HG02798 (cell line): ENCODE data around the gene NCF1.
A peak's percentile ranks its signal among the peaks of the same experiment; 100 is the strongest.
"Not testable (repeated sequence)": the region's sequence is repeated elsewhere in the genome, so short reads cannot be mapped to it uniquely, and the experiment has no call there.

ENCODE experiments used
- ATAC-seq: cut with Tn5 transposase; IDR thresholded peaks from one replicate; pipeline ENCODE4 v1.9.1; 2021; ENCODE audit warnings: mild to moderate bottlenecking; ENCODE audit not compliant: unreplicated experiment, poor library complexity

The NCF1 gene

GRCh38 chr7:74773760-74774750 lies at the start of gene NCF1:
Gene NCF1 (plus strand): TSS chr7:74774011. CDS start chr7:74774032, 21 bp downstream.
- ATAC-seq, result peak; percentile 85

DNA sequence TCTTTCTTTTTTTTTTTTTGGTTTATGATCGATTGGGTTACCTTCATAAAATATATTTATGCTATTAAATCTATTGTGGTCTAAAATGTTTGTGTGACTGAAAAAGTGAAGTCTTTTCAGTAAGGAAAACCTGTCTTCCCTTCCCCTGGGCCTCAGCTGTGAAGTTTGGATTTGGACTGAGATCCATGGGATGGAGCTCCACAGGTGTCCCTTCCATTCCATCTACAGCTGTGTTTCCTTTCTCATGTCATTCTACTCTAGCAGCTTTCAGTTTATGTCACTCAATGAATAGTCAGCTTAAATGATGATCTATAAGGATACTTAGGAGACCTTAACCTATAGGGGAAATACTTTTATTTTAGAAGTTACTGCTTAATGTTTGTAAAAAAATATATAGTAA lies 48.0 kb upstream of the NCF1 start:
- no peak for ATAC-seq

GRCh38 chr7:74726309-74727101 lies 47.3 kb upstream of the NCF1 start:
- no peak for ATAC-seq

DNA sequence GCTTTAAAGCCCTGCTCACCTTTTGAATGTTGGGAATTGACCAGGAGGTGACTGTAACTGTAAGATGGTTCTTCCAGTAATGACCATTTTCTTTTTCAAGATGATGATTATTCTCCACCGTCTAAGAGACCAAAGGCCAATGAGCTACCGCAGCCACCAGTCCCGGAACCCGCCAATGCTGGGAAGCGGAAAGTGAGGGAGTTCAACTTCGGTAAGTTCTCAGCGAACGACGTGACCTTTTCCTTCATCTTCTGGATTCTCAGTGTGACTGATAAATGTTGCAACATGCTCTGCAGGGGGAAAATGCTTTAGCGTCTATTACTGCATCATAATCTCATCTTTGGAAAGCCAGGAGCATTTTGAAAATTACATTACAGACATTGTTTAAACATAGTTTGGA lies 45.1 kb upstream of the NCF1 start:
- not testable (repeated sequence) for ATAC-seq

DNA sequence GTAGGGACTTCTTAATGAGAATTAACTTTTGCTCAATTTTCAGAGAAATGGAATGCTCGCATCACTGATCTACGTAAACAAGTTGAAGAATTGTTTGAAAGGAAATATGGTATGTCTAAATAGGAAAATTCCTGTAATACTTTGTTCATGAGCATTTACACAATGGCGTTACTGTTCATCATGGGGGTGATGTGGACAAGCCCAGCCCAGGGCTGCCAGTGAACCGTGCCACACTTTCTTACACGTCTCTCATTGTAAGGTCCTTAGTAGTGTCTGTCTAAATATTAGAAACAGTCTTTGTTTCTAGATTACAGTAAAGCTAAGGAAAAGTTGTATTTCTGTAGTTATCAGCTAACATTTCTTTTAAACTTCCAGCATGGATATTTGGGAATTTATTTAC lies 43.6 kb upstream of the NCF1 start:
- ATAC-seq, result not testable (repeated sequence)

- ATAC-seq, result not testable (repeated sequence)
These were observed 33.7 kb upstream of the NCF1 start for GRCh38 chr7:74739974-74740703.

GRCh38 chr7:74743936-74744557 lies 29.8 kb upstream of the NCF1 start:
- ATAC-seq, result not testable (repeated sequence)

DNA sequence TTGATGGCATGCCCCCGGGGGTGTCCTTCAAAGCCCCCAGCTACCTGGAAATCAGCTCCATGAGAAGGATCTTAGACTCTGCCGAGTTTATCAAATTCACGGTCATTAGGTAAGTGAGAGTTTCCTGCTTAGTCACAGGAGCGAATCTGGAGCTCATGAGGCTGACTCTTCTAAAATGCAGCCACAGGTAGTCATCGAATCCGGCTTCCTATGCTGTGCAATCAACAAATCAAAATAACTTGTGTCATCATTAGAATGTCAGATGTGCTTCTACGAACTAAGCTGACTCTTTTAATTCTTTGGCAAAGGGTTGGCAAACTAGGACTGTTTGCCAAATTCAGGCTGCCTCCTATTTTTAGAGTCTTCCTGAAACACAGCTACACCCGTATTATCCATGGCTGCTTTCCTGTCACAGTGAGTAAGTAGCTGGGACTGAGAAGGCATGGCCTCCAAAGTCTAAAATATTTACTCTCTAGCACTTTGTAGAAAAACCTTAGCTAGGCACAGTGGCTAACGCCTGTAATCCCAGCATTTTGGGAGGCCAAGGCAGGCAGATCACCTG lies 19.8 kb upstream of the NCF1 start:
- ATAC-seq, result not testable (repeated sequence)

GRCh38 chr7:74756673-74757072 lies 17.1 kb upstream of the NCF1 start:
- ATAC-seq, result not testable (repeated sequence)

GRCh38 chr7:74758268-74758667 lies 15.5 kb upstream of the NCF1 start:
- not testable (repeated sequence) for ATAC-seq

GRCh38 chr7:74758982-74759381 lies 14.8 kb upstream of the NCF1 start:
- not testable (repeated sequence) for ATAC-seq

DNA sequence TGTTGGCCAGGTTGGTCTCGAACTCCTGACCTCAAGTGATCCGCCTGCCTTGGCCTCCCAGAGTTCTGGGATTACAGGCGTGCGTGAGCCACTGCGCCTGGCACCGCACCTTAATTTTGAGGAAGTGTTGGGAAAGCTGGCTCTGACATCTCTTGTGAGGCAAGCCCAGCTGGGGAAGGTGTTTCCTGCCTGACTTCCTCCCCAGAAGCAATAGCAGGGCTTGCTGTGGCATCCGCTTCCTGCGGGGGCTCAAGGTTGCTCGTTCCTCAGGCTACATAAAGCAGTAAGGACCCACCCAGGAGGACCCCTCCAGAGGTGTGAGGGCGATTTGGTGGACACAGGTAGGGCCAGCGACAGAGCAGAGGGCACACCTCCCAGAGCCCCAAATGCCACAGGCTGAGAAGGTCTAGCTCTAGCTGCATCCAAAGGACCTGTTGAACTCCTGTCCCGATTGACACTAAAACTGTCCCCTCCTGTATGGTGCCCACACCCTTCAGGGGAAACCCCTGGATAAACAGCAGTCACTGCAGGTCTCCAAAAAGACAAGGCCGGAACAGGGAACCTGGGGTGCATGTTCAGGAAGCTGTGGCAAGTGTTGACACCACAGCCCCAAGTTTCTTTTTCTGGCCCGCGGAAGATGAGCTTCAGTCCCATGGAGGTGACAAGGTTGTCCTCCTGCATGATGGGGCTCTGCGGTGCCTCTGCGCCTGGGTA lies 8.4 kb upstream of the NCF1 start:
- not testable (repeated sequence) for ATAC-seq

DNA sequence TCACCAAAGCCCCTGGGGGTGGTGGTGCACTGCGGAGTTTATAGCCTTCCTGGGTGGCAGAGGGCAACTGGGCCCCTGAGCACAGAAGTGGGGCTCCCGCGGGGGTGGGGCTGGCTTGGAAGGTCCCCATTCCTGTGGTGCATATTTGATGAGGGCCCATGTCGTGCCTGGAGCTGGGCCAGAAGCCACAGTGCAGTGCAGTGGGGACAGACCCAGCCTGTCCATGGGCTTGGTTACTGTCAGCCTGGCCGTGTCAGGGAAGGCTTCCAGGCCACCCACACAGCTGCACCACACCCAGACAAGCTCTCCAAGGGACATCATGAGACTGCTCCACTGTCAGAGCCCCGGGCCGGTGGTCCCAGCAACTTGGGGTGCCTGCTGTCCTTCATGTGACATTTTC lies 7.3 kb upstream of the NCF1 start:
- peak; percentile 40 for ATAC-seq

- not testable (repeated sequence) for ATAC-seq
These were observed 6.8 kb upstream of the NCF1 start for GRCh38 chr7:74766991-74767390.

GRCh38 chr7:74770062-74770461 lies 3.7 kb upstream of the NCF1 start:
- ATAC-seq, result not testable (repeated sequence)

GRCh38 chr7:74772093-74772492 lies 1.7 kb upstream of the NCF1 start:
- not testable (repeated sequence) for ATAC-seq

DNA sequence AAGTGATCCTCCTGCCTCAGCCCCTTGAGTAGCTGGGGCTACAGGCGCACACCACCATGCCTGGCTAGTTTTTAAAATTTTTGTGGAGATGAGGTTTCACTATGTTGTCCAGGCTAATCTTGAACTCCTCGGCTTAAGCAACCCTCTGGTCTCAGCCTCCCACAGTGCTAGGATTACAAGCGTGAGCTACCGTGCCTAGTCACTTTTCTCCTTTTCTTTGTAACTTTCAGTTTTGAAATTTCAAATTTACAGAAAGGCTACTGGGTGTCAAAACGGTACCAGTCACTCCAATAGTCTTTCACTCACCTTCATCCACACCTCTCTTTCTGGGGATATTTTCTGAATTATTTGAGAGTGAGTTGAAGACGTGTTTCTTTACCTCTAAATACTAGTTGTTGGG lies 1.3 kb downstream of the NCF1 start:
- ATAC-seq, result peak; percentile 30

DNA sequence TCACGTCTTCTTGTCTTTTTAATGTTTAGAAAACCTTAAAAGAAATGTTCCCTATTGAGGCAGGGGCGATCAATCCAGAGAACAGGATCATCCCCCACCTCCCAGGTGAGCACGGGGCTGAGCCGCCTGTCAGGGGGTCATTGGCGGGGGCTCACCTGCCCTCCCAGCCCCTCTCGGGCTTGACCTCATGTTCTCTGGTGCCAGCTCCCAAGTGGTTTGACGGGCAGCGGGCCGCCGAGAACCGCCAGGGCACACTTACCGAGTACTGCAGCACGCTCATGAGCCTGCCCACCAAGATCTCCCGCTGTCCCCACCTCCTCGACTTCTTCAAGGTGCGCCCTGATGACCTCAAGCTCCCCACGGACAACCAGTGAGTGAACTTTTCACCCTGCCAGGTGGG lies 5.2 kb downstream of the NCF1 start:
- ATAC-seq, result not testable (repeated sequence)

DNA sequence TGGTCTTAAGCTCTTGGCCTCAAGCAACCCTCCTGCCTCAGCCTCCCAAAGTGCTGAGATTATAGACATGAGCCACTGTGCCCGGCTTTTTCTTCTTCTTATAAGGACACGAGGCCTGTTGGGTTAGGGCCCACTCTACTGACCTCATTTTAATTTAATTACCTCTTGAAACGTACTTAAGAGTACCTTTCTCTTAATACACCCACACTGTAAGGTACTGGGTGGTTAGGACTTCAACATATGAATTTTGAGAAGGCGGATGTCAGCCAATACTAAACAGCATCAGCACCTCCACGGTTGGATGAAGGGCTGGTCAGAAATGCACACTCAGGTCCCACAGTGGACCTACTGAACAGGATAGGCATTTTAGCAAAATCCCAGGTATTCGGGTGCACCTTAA lies 7.9 kb downstream of the NCF1 start:
- not testable (repeated sequence) for ATAC-seq
